Body of pancreas (tissue), 4 donors: ENCODE results near the gene STAU1.

ENCODE experiments used
- CTCF ChIP-seq, 7 experiments: fragments of 450-650 bp in 4 of 7; fragments of 200-600 bp in 3 of 7; sonication (generic) in 3 of 7; IDR thresholded peaks; one replicate each; pipeline ENCODE4 v1.5.1; 2016 to 2019; ENCODE audit warnings: antibody characterized with exemption in 7 of 7
- POLR2A ChIP-seq, 3 donors: fragments of 450-650 bp; IDR thresholded peaks; one replicate each; pipeline ENCODE4 v1.6.1; 2016; ENCODE audit warnings: antibody characterized with exemption in 3 of 3, mild to moderate bottlenecking in 2 of 3

GRCh38 chr20:49136817-49137571 lies 51.1 kb downstream of the STAU1 start:
- TF ChIP-seq CTCF (IDR thresholded peaks at IDR 0.05): no peak
- no peak for TF ChIP-seq POLR2A (IDR thresholded peaks at IDR 0.05)
